Natural killer cell (primary cell): ENCODE results near the gene TUBB. TPM values are rescaled to one million over a fixed set of nuclear protein-coding genes. Genes with fewer than 3 reads are reported as not detected.

ENCODE experiments used
- ATAC-seq, 3 donors: fragments of 150-1000 bp in 2 of 3; fragments of 200-7000 bp in 1 of 3; cut with Tn5 transposase; 1 replicate in 1 of 3; 2 replicates in 2 of 3; pipeline ENCODE4 v1.10.0; 2021; ENCODE audit warnings: mild to moderate bottlenecking in 2 of 3, moderate library complexity in 2 of 3
- DNase-seq, 2 donors: peaks; one replicate each; pipeline versions ENCODE4 v3.0.0 to v3.0.0-alpha.2; 2013 to 2021; ENCODE audit warnings: mixed read lengths in 1 of 2
- H3K27ac ChIP-seq: one replicate; pipeline ENCODE4 v1.5.1; 2013; ENCODE audit warnings: mild to moderate bottlenecking, low read length
- H3K27me3 ChIP-seq: one replicate; pipeline ENCODE4 v1.6.1; 2013; ENCODE audit warnings: low read length; ENCODE audit not compliant: control insufficient read depth, insufficient read depth
- H3K36me3 ChIP-seq: one replicate; pipeline ENCODE4 v1.6.1; 2013; ENCODE audit warnings: low read length; ENCODE audit not compliant: control insufficient read depth, insufficient read depth
- H3K4me1 ChIP-seq: one replicate; pipeline ENCODE4 v1.6.1; 2013; ENCODE audit warnings: low read length; ENCODE audit not compliant: control insufficient read depth, insufficient read depth
- H3K4me3 ChIP-seq: one replicate; pipeline ENCODE4 v1.5.1; 2013; ENCODE audit warnings: low read length
- H3K9me3 ChIP-seq: one replicate; pipeline ENCODE4 v1.6.1; 2013; ENCODE audit warnings: low read length; ENCODE audit not compliant: control insufficient read depth, insufficient read depth
- H3K27ac Mint-ChIP-seq, 2 donors: one replicate each; pipeline ENCODE4 v1.8.0; 2022; ENCODE audit warnings: mild to moderate bottlenecking in 2 of 2, mixed read lengths in 2 of 2, moderate library complexity in 1 of 2
- H3K27me3 Mint-ChIP-seq, 2 donors: one replicate each; pipeline ENCODE4 v1.8.0; 2022; ENCODE audit warnings: low read depth in 2 of 2, mixed read lengths in 2 of 2
- H3K36me3 Mint-ChIP-seq: one replicate; pipeline ENCODE4 v1.8.0; 2022; ENCODE audit warnings: mixed read lengths
- H3K4me1 Mint-ChIP-seq, 2 donors: one replicate each; pipeline ENCODE4 v1.8.0; 2022; ENCODE audit warnings: mixed read lengths in 2 of 2
- H3K4me3 Mint-ChIP-seq: one replicate; pipeline ENCODE4 v1.8.0; 2022; ENCODE audit warnings: mild to moderate bottlenecking, moderate library complexity, mixed read lengths
- H3K9me3 Mint-ChIP-seq, 2 donors: one replicate each; pipeline ENCODE4 v1.8.0; 2022; ENCODE audit warnings: mixed read lengths in 2 of 2
- CTCF ChIP-seq: fragments of 200-600 bp; IDR thresholded peaks from one replicate; pipeline ENCODE4 v1.8.0; 2022; ENCODE audit warnings: antibody characterized with exemption
- WGBS: methylation state at CpG from one replicate; pipeline ENCODE4 v1.1.7; 2013; ENCODE audit warnings: missing lambda C conversion rate; ENCODE audit not compliant: insufficient coverage; 5-methylcytosine and 5-hydroxymethylcytosine counted together
- intact Hi-C: fragments of 100-400 bp; cut with micrococcal nuclease; formaldehyde crosslinking; loops from one replicate; pipeline ENCODE4 v1.14.2; 2022
- total RNA-seq, 4 donors: library from RNA; stranded (reverse); fragments of 120-200 nt in 1 of 4; gene quantifications; one replicate each; pipeline versions ENCODE4 v1.2.3 to v1.2.4, GENCODE V29; 2013 to 2022

TUBB gene
- total RNA-seq, 3 donors from 2014 or later (not counting 1 experiment from before 2014, with no cell fraction given), result 121 to 168 (median 127) TPM

- Mint-ChIP-seq H3K4me3 (no peak overlapping the region), H3K9me3 (peaks cover 0 to 2% of the 10 kb centered on the region in 2 donors), H3K27ac (peak overlapping the region in 1 of 2 donors; percentile 14), H3K4me1 (peaks cover 62 to 66% of the 10 kb centered on the region in 2 donors), H3K36me3 (no peaks in the 10 kb centered on the region), H3K27me3 (no peaks in the 10 kb centered on the region)
- H3K4me3 ChIP-seq, result no peak overlapping the region
- peaks cover 3% of the 10 kb centered on the region for H3K9me3 ChIP-seq
- no peak for ATAC-seq
- no peaks in the 10 kb centered on the region for H3K27me3 ChIP-seq
- intact Hi-C loops, result no loop called here
- TF ChIP-seq CTCF, result no peak
- H3K4me1 ChIP-seq, result peaks cover 67% of the 10 kb centered on the region
- H3K36me3 ChIP-seq, result peaks cover 40% of the 10 kb centered on the region
- H3K27ac ChIP-seq, result no peak overlapping the region
- 92% methylated on average over 5 of the region's 6 CpGs for WGBS
- DNase-seq, result no peak
These were observed 18.4 kb downstream of the TUBB start for GRCh38 chr6:30738532-30738931.

- Mint-ChIP-seq H3K27ac (peak overlapping the region in 1 of 2 donors; percentile 96), H3K27me3 (no peaks in the 10 kb centered on the region), H3K4me1 (peaks cover 69 to 81% of the 10 kb centered on the region in 2 donors), H3K36me3 (no peaks in the 10 kb centered on the region), H3K4me3 (peak overlapping the region; percentile 21), H3K9me3 (peaks cover 0 to 2% of the 10 kb centered on the region in 2 donors)
- H3K4me3 ChIP-seq, result no peak overlapping the region
- no peak overlapping the region for H3K27ac ChIP-seq
- intact Hi-C loops, result loop anchor here (5.0 kb wide), 1 partner anchor 123 kb away; the partner anchor contains the start of genes MRPS18B and PPP1R10
- H3K4me1 ChIP-seq, result peaks cover 74% of the 10 kb centered on the region
- no peaks in the 10 kb centered on the region for H3K27me3 ChIP-seq
- 95% methylated on average over 2 of the region's 2 CpGs for WGBS
- DNase-seq (no peak), ATAC-seq (no peak)
- no peak for TF ChIP-seq CTCF
- H3K9me3 ChIP-seq, result peaks cover 3% of the 10 kb centered on the region
- H3K36me3 ChIP-seq, result peaks cover 34% of the 10 kb centered on the region
These were observed 20.4 kb downstream of the TUBB start for GRCh38 chr6:30740540-30740870.

GRCh38 chr6:30741063-30741779, 21.1 kb downstream of the TUBB start:
- Histone ChIP-seq H3K27me3 (no peaks in the 10 kb centered on the region), H3K4me1 (peaks cover 67% of the 10 kb centered on the region), H3K4me3 (peak overlapping the region; percentile 72), H3K9me3 (peaks cover 3% of the 10 kb centered on the region), H3K36me3 (peaks cover 31% of the 10 kb centered on the region), H3K27ac (no peak overlapping the region)
- peak overlapping the region; percentile 94 to 96 for H3K27ac Mint-ChIP-seq
- intact Hi-C loops, result loop anchor here (5.0 kb wide), 1 partner anchor 124 kb away; the partner anchor contains the start of genes MRPS18B and PPP1R10
- DNase-seq (no peak), ATAC-seq (no peak)
- no peak for TF ChIP-seq CTCF
- WGBS, result 89% methylated on average over 8 of the region's 8 CpGs
- peak overlapping the region; percentile 94 for H3K4me3 Mint-ChIP-seq
- peaks cover 62 to 76% of the 10 kb centered on the region in 2 donors for H3K4me1 Mint-ChIP-seq
- H3K36me3 Mint-ChIP-seq, result no peaks in the 10 kb centered on the region
- H3K9me3 Mint-ChIP-seq, result peaks cover 0 to 2% of the 10 kb centered on the region in 2 donors
- H3K27me3 Mint-ChIP-seq, result no peaks in the 10 kb centered on the region
